PC-9 (cell line): Measurements from ENCODE around the gene COL23A1.

Experiments
- CTCF ChIP-seq: fragments of 200-600 bp; sonication (generic); conservative IDR thresholded peaks from 2 replicates; pipeline ENCODE4 v1.6.1; 2017; ENCODE audit warnings: mixed run types, antibody characterized with exemption, mild to moderate bottlenecking, moderate library complexity
- EZH2 ChIP-seq: fragments of 200-600 bp; sonication (generic); IDR thresholded peaks from 2 replicates; pipeline ENCODE4 v1.8.0; 2017; ENCODE audit warnings: antibody characterized with exemption, low read depth

DNA sequence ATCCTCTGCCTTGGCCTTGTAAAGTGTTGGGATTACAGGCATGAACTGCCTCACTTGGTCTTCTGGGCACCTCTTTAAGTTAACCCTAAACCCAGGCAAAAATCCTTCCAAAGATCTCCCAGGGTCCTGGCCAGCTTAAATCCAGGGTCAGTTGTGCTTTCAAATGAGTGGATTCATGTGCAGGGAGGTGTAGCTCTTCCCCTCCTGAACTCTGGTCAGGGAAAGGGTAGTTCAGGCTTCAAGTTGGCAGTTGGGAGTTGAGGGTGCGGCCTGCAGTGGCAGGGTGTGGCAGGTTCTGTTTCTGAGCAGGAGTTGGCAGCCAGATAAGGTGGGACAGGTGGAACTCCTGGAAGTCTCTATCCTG, 382.3 kb downstream of the COL23A1 start:
- TF ChIP-seq CTCF = no peak
- TF ChIP-seq EZH2 = no peak
